SH-SY5Y (cell line): ENCODE results near the gene MALRD1.

Experiments used
- GATA2 ChIP-seq: IDR thresholded peaks from 2 replicates; pipeline ENCODE4 v1.6.1; 2011; ENCODE audit warnings: mild to moderate bottlenecking, low read depth, low read length
- GATA3 ChIP-seq: IDR thresholded peaks from 2 replicates; pipeline ENCODE4 v1.6.1; 2011; ENCODE audit warnings: low read depth, mild to moderate bottlenecking, low read length, moderate library complexity

DNA sequence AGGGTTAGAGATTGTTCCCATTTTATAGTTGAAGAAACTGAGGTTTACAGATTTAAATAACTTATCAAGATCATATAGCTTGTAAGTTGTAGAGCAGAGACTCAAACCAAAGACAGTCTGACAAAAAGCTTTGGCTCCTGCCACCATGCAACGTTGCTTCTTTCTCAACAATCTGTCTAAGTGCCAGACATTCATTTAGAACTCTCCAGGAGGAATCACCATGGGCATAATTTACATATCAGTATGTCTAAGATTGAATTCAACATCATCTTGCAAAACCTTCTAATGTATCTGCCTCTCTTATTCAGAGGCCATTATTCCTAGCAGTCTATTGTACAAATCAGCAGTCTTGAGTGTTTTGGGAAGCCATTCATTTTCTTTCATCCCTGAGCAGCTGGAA, 604.1 kb downstream of the MALRD1 start:
- TF ChIP-seq GATA3 (no peak), GATA2 (no peak)
